H1 (cell line): ENCODE measurements around the gene PDK1. TPM values are rescaled to one million over a fixed set of nuclear protein-coding genes. Genes with fewer than 3 reads are reported as not detected.
"Not testable (repeated sequence)": the region's sequence is repeated elsewhere in the genome, so short reads cannot be mapped to it uniquely, and the experiment has no call there.

Source experiments
- CTCF ChIA-PET: fragments of 300-600 bp; sonication (Branson Sonifier 250); formaldehyde crosslinking; loops from one replicate; lab custom pipeline; 2021; ENCODE audit not compliant: partially characterized antibody; lab: Charles Lee
- POLR2A ChIA-PET: fragments of 300-600 bp; sonication (Branson Sonifier 250); formaldehyde crosslinking; loops from one replicate; lab custom pipeline; 2021; ENCODE audit warnings: inconsistent platforms; ENCODE audit not compliant: partially characterized antibody; lab: Charles Lee
- DNase-seq, 2 experiments: peaks; one replicate each; pipeline versions ENCODE4 v3.0.0 to v3.0.0-alpha.2; 2010 to 2022; ENCODE audit warnings: low spot score in 2 of 2, low read depth in 1 of 2, mixed read lengths in 1 of 2
- FAIRE-seq: peaks from 2 replicates; lab custom pipeline; 2011; peaks lifted over from hg19 to GRCh38; lab: Jason Lieb, UNC
- H2AFZ ChIP-seq: 2 replicates; pipeline ENCODE4 v1.8.1; 2012; ENCODE audit warnings: low read length, inconsistent platforms
- H2AK5ac ChIP-seq: 2 replicates; pipeline ENCODE4 v1.6.1; 2013; ENCODE audit warnings: low read depth, low read length
- H2BK120ac ChIP-seq: replicated peaks from 2 replicates; pipeline ENCODE3; 2013; ENCODE audit warnings: low read depth, low read length, inconsistent platforms
- H2BK12ac ChIP-seq: 2 replicates; pipeline ENCODE4 v1.6.1; 2013; ENCODE audit warnings: low read depth, low read length
- H2BK15ac ChIP-seq: 2 replicates; pipeline ENCODE4 v1.6.1; 2013; ENCODE audit warnings: low read length
- H2BK20ac ChIP-seq: 2 replicates; pipeline ENCODE4 v1.6.1; 2013; ENCODE audit warnings: low read length
- H2BK5ac ChIP-seq: 2 replicates; pipeline ENCODE4 v1.6.1; 2013; ENCODE audit warnings: low read depth, low read length
- H3K14ac ChIP-seq: 2 replicates; pipeline ENCODE4 v1.6.1; 2013; ENCODE audit warnings: inconsistent platforms; ENCODE audit not compliant: insufficient read length
- H3K18ac ChIP-seq: 2 replicates; pipeline ENCODE4 v1.6.1; 2013; ENCODE audit warnings: low read length; ENCODE audit errors: extremely low read depth
- H3K23ac ChIP-seq: 2 replicates; pipeline ENCODE4 v1.6.1; 2013; ENCODE audit warnings: inconsistent platforms; ENCODE audit not compliant: insufficient read length
- H3K23me2 ChIP-seq: 2 replicates; pipeline ENCODE4 v1.6.1; 2013; ENCODE audit warnings: low read depth, low read length
- H3K27ac ChIP-seq: 2 replicates; pipeline ENCODE4 v1.6.1; 2011; ENCODE audit warnings: low read depth, low read length, inconsistent platforms
- H3K27me3 ChIP-seq, 4 experiments: replicated peaks in 1 of 4; 1 replicate in 1 of 4; 2 replicates in 3 of 4; pipeline versions ENCODE4 v1.6.1 to v1.8.1; 2011 to 2013; ENCODE audit warnings: low read length in 3 of 4, mild to moderate bottlenecking in 3 of 4, inconsistent platforms in 2 of 4, mixed read lengths in 2 of 4, moderate library complexity in 1 of 4; ENCODE audit not compliant: control insufficient read depth in 3 of 4, insufficient read depth in 3 of 4; ENCODE audit errors: extremely low read depth in 1 of 4
- H3K36me3 ChIP-seq, 4 experiments: 2 replicates each; pipeline versions ENCODE4 v1.6.1 to v1.8.1; 2011 to 2013; ENCODE audit warnings: mild to moderate bottlenecking in 4 of 4, low read length in 3 of 4, moderate library complexity in 2 of 4, control low read depth in 1 of 4, inconsistent platforms in 1 of 4; ENCODE audit not compliant: insufficient read depth in 4 of 4, control insufficient read depth in 2 of 4
- H3K4ac ChIP-seq: replicated peaks from 2 replicates; pipeline ENCODE3; 2013; ENCODE audit warnings: low read length, low read depth, mixed read lengths, inconsistent platforms; ENCODE audit not compliant: insufficient read length
- H3K4me1 ChIP-seq, 4 experiments: replicated peaks in 1 of 4; 1 replicate in 1 of 4; 2 replicates in 3 of 4; pipeline versions ENCODE4 v1.6.1 to v1.8.1; 2011 to 2013; ENCODE audit warnings: low read length in 3 of 4, inconsistent platforms in 2 of 4, mixed read lengths in 1 of 4; ENCODE audit not compliant: insufficient read depth in 4 of 4, control insufficient read depth in 3 of 4
- H3K4me2 ChIP-seq, 2 experiments: 2 replicates each; pipeline versions ENCODE4 v1.6.1 to v1.8.1; 2011 to 2013; ENCODE audit warnings: low read depth in 2 of 2, low read length in 2 of 2, control low read depth in 1 of 2, inconsistent platforms in 1 of 2, mild to moderate bottlenecking in 1 of 2; ENCODE audit not compliant: insufficient read depth in 1 of 2
- H3K4me3 ChIP-seq, 4 experiments: fragments of 200-600, 300-600 bp in 1 of 4; sonication (generic), shearing (Covaris generic), sonication (Bioruptor Twin) in 1 of 4; 2 replicates each; pipeline versions ENCODE4 v1.5.1 to v1.8.1; 2011 to 2016; ENCODE audit warnings: low read length in 4 of 4, low read depth in 3 of 4, control low read depth in 2 of 4, inconsistent platforms in 2 of 4, mild to moderate bottlenecking in 2 of 4, mixed read lengths in 1 of 4, moderate library complexity in 1 of 4; ENCODE audit not compliant: insufficient read depth in 2 of 4; ENCODE audit errors: extremely low read depth in 1 of 4
- H3K56ac ChIP-seq: replicated peaks from 2 replicates; pipeline ENCODE3; 2013; ENCODE audit warnings: low read depth, mild to moderate bottlenecking, mixed read lengths, low read length, inconsistent platforms; ENCODE audit not compliant: insufficient read length
- H3K79me1 ChIP-seq: 2 replicates; pipeline ENCODE4 v1.6.1; 2013; ENCODE audit warnings: low read depth, low read length, control low read depth
- H3K79me2 ChIP-seq, 2 experiments: 2 replicates each; pipeline versions ENCODE4 v1.6.1 to v1.8.1; 2012 to 2013; ENCODE audit warnings: low read length in 2 of 2, mild to moderate bottlenecking in 2 of 2, inconsistent platforms in 1 of 2; ENCODE audit not compliant: insufficient read depth in 2 of 2, control insufficient read depth in 1 of 2
- H3K9ac ChIP-seq, 4 experiments: replicated peaks in 1 of 4; 1 replicate in 1 of 4; 2 replicates in 3 of 4; pipeline versions ENCODE4 v1.6.1 to v1.8.1; 2011 to 2013; ENCODE audit warnings: low read depth in 3 of 4, low read length in 3 of 4, control low read depth in 2 of 4, mild to moderate bottlenecking in 2 of 4, moderate library complexity in 2 of 4, inconsistent platforms in 1 of 4; ENCODE audit errors: extremely low read depth in 1 of 4
- H3K9me3 ChIP-seq, 2 experiments: 2 replicates each; pipeline versions ENCODE4 v1.6.1 to v1.8.1; 2012 to 2013; ENCODE audit warnings: mild to moderate bottlenecking in 2 of 2, moderate library complexity in 2 of 2, control low read depth in 1 of 2, inconsistent platforms in 1 of 2, low read depth in 1 of 2, low read length in 1 of 2, mixed read lengths in 1 of 2; ENCODE audit not compliant: insufficient read depth in 2 of 2
- H4K20me1 ChIP-seq, 2 experiments: replicated peaks in 1 of 2; 2 replicates each; pipeline versions ENCODE3 to v1.8.1; 2011 to 2013; ENCODE audit warnings: inconsistent platforms in 2 of 2, low read length in 2 of 2, mild to moderate bottlenecking in 1 of 2; ENCODE audit not compliant: insufficient read depth in 2 of 2, control insufficient read depth in 1 of 2
- H4K5ac ChIP-seq: 2 replicates; pipeline ENCODE4 v1.6.1; 2013; ENCODE audit warnings: low read length, low read depth, mixed read lengths, inconsistent platforms; ENCODE audit not compliant: insufficient read length
- H4K8ac ChIP-seq: 2 replicates; pipeline ENCODE4 v1.8.0; 2013; ENCODE audit warnings: mild to moderate bottlenecking, moderate library complexity, low read length, inconsistent platforms; ENCODE audit not compliant: insufficient read depth; ENCODE audit errors: extremely low read depth
- H4K91ac ChIP-seq: replicated peaks from 2 replicates; pipeline ENCODE3; 2013; ENCODE audit warnings: low read length, mixed read lengths, inconsistent platforms; ENCODE audit not compliant: insufficient read length
- WGBS, 2 experiments: shearing (Covaris generic) in 1 of 2; methylation state at CpG; one replicate each; pipeline versions ENCODE4 v1.1.6 to v1.1.7; 2013 to 2015; ENCODE audit warnings: low lambda C conversion rate in 2 of 2, mixed read lengths in 2 of 2, inconsistent platforms in 1 of 2, low coverage in 1 of 2, missing lambda C conversion rate in 1 of 2; ENCODE audit not compliant: insufficient replicate concordance in 2 of 2, insufficient coverage in 1 of 2, insufficient read length in 1 of 2; ENCODE audit errors: extremely low coverage in 1 of 2, missing lambda C conversion rate in 1 of 2; 5-methylcytosine and 5-hydroxymethylcytosine counted together
- polyA plus RNA-seq, 7 experiments: library from polyadenylated mRNA; depleted of rRNA in 3 of 7; stranded (reverse) in 5 of 7; unstranded in 2 of 7; fragments of >200 nt in 5 of 7; fragments of 200-250 nt in 2 of 7; gene quantifications; 1 replicate in 5 of 7; 2 replicates in 1 of 7; 4 replicates in 1 of 7; pipeline versions ENCODE4 v1.2.1 to v1.2.3, GENCODE V29; 2011 to 2013; ENCODE audit warnings: missing spikeins in 2 of 7, mixed read lengths in 2 of 7
- total RNA-seq: library from RNA; stranded (reverse); fragmentation: NEBNext Ultra II Directional; extraction: Animal tissue kit (Norgen Biotek cat#: 25700); gene quantifications from 2 replicates; pipeline ENCODE4 v1.2.1, GENCODE V29; 2021

The PDK1 gene
- total and polyA plus RNA-seq, 2 of the 8 experiments (the other 6 are each of a cell fraction or from before 2014, with no cell fraction given) = 18.2 to 21.9 TPM

GRCh38 chr2:172549802-172550201 is 6.1 kb upstream of the PDK1 start:
- H3K14ac ChIP-seq, H3K4me2 ChIP-seq, H3K23me2 ChIP-seq, H3K4me3 ChIP-seq, H2BK12ac ChIP-seq, H3K27ac ChIP-seq, DNase-seq, FAIRE-seq, H2AFZ ChIP-seq, H3K27me3 ChIP-seq, H2AK5ac ChIP-seq, H2BK20ac ChIP-seq, H3K36me3 ChIP-seq, H3K79me1 ChIP-seq, H2BK15ac ChIP-seq, H3K9ac ChIP-seq, H2BK5ac ChIP-seq, H3K23ac ChIP-seq, H4K5ac ChIP-seq, H2BK120ac ChIP-seq, H4K91ac ChIP-seq, H3K56ac ChIP-seq, H3K79me2 ChIP-seq, H4K20me1 ChIP-seq, H4K8ac ChIP-seq, H3K4ac ChIP-seq: not testable (repeated sequence)
- H3K18ac ChIP-seq = peak overlapping the region; percentile 62; the same call in 1 of the 2 replicates
- peaks cover 2 to 20% (median 18%) of the 10 kb centered on the region in 4 experiments; a peak in 6 of 7 replicates for H3K4me1 ChIP-seq
- ChIA-PET POLR2A (interaction anchor here (1.1 kb wide), 1 partner anchor 10 kb away, joined by 3 read pairs; no protein-coding TSS in a partner anchor), CTCF (interaction anchor here (1.0 kb wide), 1 partner anchor 64 kb away, joined by 4 read pairs; no protein-coding TSS in a partner anchor)
- 26% methylated on average over 1 of the region's 1 CpG; no CpG with 5 or more reads in 1 of the 2 experiments for WGBS, 2 experiments
- peaks cover 11 to 17% of the 10 kb centered on the region in 2 experiments for H3K9me3 ChIP-seq
